GM23338 (cell line): ENCODE data around the gene SETDB1. TPM values are rescaled to one million over a fixed set of nuclear protein-coding genes. Genes with fewer than 3 reads are reported as not detected.

Experiments
- ATAC-seq: fragments of 200-7000 bp; cut with Tn5 transposase; 3 replicates; pipeline ENCODE4 v1.9.1; 2020
- DNase-seq: peaks from one replicate; pipeline ENCODE4 v3.0.0-alpha.2; 2015; ENCODE audit warnings: low spot score
- H2AFZ ChIP-seq: fragments of 200-600 bp; sonication (generic); 2 replicates; pipeline ENCODE4 v1.8.0; 2016; ENCODE audit warnings: antibody characterized with exemption, mild to moderate bottlenecking, moderate library complexity
- H3F3A ChIP-seq: fragments of 200-600 bp; sonication (generic); replicated peaks from 2 replicates; pipeline ENCODE4 v1.8.0; 2017; ENCODE audit warnings: antibody characterized with exemption, mixed run types, low read depth
- H3K27ac ChIP-seq: fragments of 200-600 bp; sonication (generic); 2 replicates; pipeline ENCODE4 v1.6.1; 2016; ENCODE audit warnings: low read depth
- H3K27me3 ChIP-seq: fragments of 200-600 bp; sonication (generic); 2 replicates; pipeline ENCODE4 v1.8.0; 2016; ENCODE audit warnings: mild to moderate bottlenecking, mixed run types, moderate library complexity; ENCODE audit not compliant: insufficient read depth
- H3K36me3 ChIP-seq: fragments of 200-600 bp; sonication (generic); 2 replicates; pipeline ENCODE4 v1.8.0; 2016; ENCODE audit warnings: mild to moderate bottlenecking; ENCODE audit not compliant: insufficient read depth
- H3K4me1 ChIP-seq: fragments of 200-600 bp; sonication (generic); 2 replicates; pipeline ENCODE4 v1.8.0; 2016; ENCODE audit warnings: mild to moderate bottlenecking, moderate library complexity; ENCODE audit not compliant: insufficient read depth
- H3K4me2 ChIP-seq: fragments of 200-600 bp; sonication (generic); 2 replicates; pipeline ENCODE4 v1.7.1; 2017; ENCODE audit warnings: mixed run types
- H3K4me3 ChIP-seq: fragments of 200-600 bp; sonication (generic); 2 replicates; pipeline ENCODE4 v1.6.1; 2016; ENCODE audit warnings: mixed run types
- H3K79me2 ChIP-seq: fragments of 200-600 bp; sonication (generic); replicated peaks from 2 replicates; pipeline ENCODE4 v1.8.0; 2017; ENCODE audit warnings: mild to moderate bottlenecking; ENCODE audit not compliant: insufficient read depth
- H3K9me2 ChIP-seq: fragments of 200-600 bp; sonication (generic); 2 replicates; pipeline ENCODE4 v1.8.0; 2017; ENCODE audit not compliant: insufficient read depth
- H4K20me1 ChIP-seq: fragments of 200-600 bp; sonication (generic); replicated peaks from 2 replicates; pipeline ENCODE4 v1.8.0; 2017; ENCODE audit warnings: mild to moderate bottlenecking; ENCODE audit not compliant: insufficient read depth
- H3K27ac Mint-ChIP-seq: 2 replicates; pipeline ENCODE4 v1.8.0; 2020; ENCODE audit warnings: inconsistent platforms, mild to moderate bottlenecking, moderate library complexity, mixed read lengths
- H3K27me3 Mint-ChIP-seq: 3 replicates; pipeline ENCODE4 v1.8.0; 2022; ENCODE audit warnings: low read depth, mild to moderate bottlenecking, moderate library complexity, mixed read lengths, inconsistent platforms; ENCODE audit not compliant: insufficient read depth, poor library complexity
- H3K36me3 Mint-ChIP-seq: 3 replicates; pipeline ENCODE4 v1.8.0; 2021; ENCODE audit warnings: low read depth, mild to moderate bottlenecking, inconsistent platforms, moderate library complexity, mixed read lengths
- H3K4me1 Mint-ChIP-seq: 3 replicates; pipeline ENCODE4 v1.8.0; 2020; ENCODE audit warnings: mild to moderate bottlenecking, inconsistent platforms, mixed read lengths
- H3K4me3 Mint-ChIP-seq: 3 replicates; pipeline ENCODE4 v1.8.0; 2021; ENCODE audit warnings: moderate library complexity, mild to moderate bottlenecking, inconsistent platforms, mixed read lengths
- H3K9me3 Mint-ChIP-seq: 3 replicates; pipeline ENCODE4 v1.8.0; 2020; ENCODE audit warnings: moderate library complexity, mild to moderate bottlenecking, inconsistent platforms, mixed read lengths
- CREB1 ChIP-seq: fragments of 250-450 bp; sonication (Bioruptor Pico); IDR thresholded peaks from 2 replicates; pipeline ENCODE4 v1.5.0; 2020; ENCODE audit warnings: low read depth, mild to moderate bottlenecking, moderate library complexity
- EZH2 ChIP-seq: fragments of 200-600 bp; sonication (generic); IDR thresholded peaks from one replicate; pipeline ENCODE4 v1.8.0; 2017; ENCODE audit warnings: antibody characterized with exemption, mild to moderate bottlenecking, low read depth; ENCODE audit not compliant: unreplicated experiment
- JUNB ChIP-seq: IDR thresholded peaks from one replicate; pipeline ENCODE4 v1.6.1; 2016; ENCODE audit warnings: antibody characterized with exemption; ENCODE audit not compliant: unreplicated experiment
- POLR2AphosphoS5 ChIP-seq: IDR thresholded peaks from 2 replicates; pipeline ENCODE4 v1.6.1; 2016; ENCODE audit warnings: antibody characterized with exemption, low read depth
- STAT1 ChIP-seq: IDR thresholded peaks from one replicate; pipeline ENCODE4 v1.6.1; 2016; ENCODE audit warnings: antibody characterized with exemption; ENCODE audit not compliant: unreplicated experiment
- ZNF114 ChIP-seq: fragments of 250-450 bp; sonication (Bioruptor Pico); IDR thresholded peaks from 2 replicates; pipeline ENCODE4 v1.5.0; 2020; ENCODE audit warnings: mild to moderate bottlenecking, moderate library complexity
- polyA plus RNA-seq: library from polyadenylated mRNA; unstranded; fragments of >200 nt; fragmentation: Nextera tagmentation; extraction: Ambion mirVana; gene quantifications from 2 replicates; pipeline ENCODE4 v1.2.1, GENCODE V29; 2016
- total RNA-seq: library from RNA; depleted of rRNA; stranded (reverse); fragments of >200 nt; shearing (Covaris generic); gene quantifications from 2 replicates; pipeline ENCODE4 v1.2.3, GENCODE V29; 2014
- TF ChIP-seq, protein P1 (sequence below): fragments of 250-450 bp; sonication (Bioruptor Pico); IDR thresholded peaks from 2 replicates; pipeline ENCODE4 v1.5.0; 2020; ENCODE audit warnings: mild to moderate bottlenecking, moderate library complexity
- TF ChIP-seq, protein P2 (sequence below), 2 experiments: fragments of 200-600 bp in 1 of 2; sonication (generic) in 1 of 2; conservative IDR thresholded peaks; 2 replicates each; pipeline versions ENCODE4 v1.5.1 to v1.6.1; 2016 to 2017; ENCODE audit warnings: antibody characterized with exemption in 2 of 2, low read depth in 2 of 2, mild to moderate bottlenecking in 2 of 2, moderate library complexity in 1 of 2
- TF ChIP-seq, protein P3 (sequence below): IDR thresholded peaks from 2 replicates; pipeline ENCODE4 v1.6.1; 2016; ENCODE audit warnings: antibody characterized with exemption
- TF ChIP-seq, protein P4 (sequence below): IDR thresholded peaks from one replicate; pipeline ENCODE4 v1.6.1; 2018; ENCODE audit warnings: antibody characterized with exemption; ENCODE audit not compliant: unreplicated experiment

Gene SETDB1
- total and polyA plus RNA-seq, 2 experiments from 2014 or later = 16.9 to 47.4 TPM

DNA sequence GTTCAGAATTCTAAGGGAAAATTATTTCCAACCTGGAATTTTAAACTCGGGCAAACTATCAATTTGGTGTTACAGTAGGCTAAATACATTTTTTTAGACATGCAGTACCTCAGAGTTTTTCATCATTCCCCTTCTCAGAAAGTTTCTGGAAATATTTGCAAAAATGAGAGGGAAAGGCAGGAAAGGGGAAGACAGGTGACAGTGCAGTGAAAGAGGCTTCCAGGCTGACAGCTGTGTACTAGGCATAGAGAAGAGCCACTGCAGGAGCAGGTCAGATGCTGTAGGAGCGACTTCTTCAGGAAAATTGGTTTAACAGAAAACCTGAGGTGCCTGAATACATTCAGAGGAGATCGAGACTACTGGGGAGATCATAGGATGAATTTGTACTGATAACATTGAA is 28.5 kb downstream of the SETDB1 start:
- Histone ChIP-seq H3K36me3 (peaks cover 61% of the 10 kb centered on the region), H3K27ac (no peak overlapping the region), H2AFZ (no peak overlapping the region), H3K79me2 (no peaks in the 10 kb centered on the region), H3K9me2 (no peaks in the 10 kb centered on the region), H3K4me3 (no peak overlapping the region), H3F3A (no peaks in the 10 kb centered on the region), H3K4me2 (no peak overlapping the region), H3K27me3 (no peaks in the 10 kb centered on the region), H3K4me1 (no peaks in the 10 kb centered on the region), H4K20me1 (no peaks in the 10 kb centered on the region; the same call in 1 of the 2 replicates)
- H3K27me3 Mint-ChIP-seq = no peaks in the 10 kb centered on the region
- H3K36me3 Mint-ChIP-seq = peaks cover 83% of the 10 kb centered on the region
- no peak for ATAC-seq
- no peaks in the 10 kb centered on the region for H3K4me1 Mint-ChIP-seq
- H3K9me3 Mint-ChIP-seq = no peaks in the 10 kb centered on the region
- TF ChIP-seq, protein P1, sequence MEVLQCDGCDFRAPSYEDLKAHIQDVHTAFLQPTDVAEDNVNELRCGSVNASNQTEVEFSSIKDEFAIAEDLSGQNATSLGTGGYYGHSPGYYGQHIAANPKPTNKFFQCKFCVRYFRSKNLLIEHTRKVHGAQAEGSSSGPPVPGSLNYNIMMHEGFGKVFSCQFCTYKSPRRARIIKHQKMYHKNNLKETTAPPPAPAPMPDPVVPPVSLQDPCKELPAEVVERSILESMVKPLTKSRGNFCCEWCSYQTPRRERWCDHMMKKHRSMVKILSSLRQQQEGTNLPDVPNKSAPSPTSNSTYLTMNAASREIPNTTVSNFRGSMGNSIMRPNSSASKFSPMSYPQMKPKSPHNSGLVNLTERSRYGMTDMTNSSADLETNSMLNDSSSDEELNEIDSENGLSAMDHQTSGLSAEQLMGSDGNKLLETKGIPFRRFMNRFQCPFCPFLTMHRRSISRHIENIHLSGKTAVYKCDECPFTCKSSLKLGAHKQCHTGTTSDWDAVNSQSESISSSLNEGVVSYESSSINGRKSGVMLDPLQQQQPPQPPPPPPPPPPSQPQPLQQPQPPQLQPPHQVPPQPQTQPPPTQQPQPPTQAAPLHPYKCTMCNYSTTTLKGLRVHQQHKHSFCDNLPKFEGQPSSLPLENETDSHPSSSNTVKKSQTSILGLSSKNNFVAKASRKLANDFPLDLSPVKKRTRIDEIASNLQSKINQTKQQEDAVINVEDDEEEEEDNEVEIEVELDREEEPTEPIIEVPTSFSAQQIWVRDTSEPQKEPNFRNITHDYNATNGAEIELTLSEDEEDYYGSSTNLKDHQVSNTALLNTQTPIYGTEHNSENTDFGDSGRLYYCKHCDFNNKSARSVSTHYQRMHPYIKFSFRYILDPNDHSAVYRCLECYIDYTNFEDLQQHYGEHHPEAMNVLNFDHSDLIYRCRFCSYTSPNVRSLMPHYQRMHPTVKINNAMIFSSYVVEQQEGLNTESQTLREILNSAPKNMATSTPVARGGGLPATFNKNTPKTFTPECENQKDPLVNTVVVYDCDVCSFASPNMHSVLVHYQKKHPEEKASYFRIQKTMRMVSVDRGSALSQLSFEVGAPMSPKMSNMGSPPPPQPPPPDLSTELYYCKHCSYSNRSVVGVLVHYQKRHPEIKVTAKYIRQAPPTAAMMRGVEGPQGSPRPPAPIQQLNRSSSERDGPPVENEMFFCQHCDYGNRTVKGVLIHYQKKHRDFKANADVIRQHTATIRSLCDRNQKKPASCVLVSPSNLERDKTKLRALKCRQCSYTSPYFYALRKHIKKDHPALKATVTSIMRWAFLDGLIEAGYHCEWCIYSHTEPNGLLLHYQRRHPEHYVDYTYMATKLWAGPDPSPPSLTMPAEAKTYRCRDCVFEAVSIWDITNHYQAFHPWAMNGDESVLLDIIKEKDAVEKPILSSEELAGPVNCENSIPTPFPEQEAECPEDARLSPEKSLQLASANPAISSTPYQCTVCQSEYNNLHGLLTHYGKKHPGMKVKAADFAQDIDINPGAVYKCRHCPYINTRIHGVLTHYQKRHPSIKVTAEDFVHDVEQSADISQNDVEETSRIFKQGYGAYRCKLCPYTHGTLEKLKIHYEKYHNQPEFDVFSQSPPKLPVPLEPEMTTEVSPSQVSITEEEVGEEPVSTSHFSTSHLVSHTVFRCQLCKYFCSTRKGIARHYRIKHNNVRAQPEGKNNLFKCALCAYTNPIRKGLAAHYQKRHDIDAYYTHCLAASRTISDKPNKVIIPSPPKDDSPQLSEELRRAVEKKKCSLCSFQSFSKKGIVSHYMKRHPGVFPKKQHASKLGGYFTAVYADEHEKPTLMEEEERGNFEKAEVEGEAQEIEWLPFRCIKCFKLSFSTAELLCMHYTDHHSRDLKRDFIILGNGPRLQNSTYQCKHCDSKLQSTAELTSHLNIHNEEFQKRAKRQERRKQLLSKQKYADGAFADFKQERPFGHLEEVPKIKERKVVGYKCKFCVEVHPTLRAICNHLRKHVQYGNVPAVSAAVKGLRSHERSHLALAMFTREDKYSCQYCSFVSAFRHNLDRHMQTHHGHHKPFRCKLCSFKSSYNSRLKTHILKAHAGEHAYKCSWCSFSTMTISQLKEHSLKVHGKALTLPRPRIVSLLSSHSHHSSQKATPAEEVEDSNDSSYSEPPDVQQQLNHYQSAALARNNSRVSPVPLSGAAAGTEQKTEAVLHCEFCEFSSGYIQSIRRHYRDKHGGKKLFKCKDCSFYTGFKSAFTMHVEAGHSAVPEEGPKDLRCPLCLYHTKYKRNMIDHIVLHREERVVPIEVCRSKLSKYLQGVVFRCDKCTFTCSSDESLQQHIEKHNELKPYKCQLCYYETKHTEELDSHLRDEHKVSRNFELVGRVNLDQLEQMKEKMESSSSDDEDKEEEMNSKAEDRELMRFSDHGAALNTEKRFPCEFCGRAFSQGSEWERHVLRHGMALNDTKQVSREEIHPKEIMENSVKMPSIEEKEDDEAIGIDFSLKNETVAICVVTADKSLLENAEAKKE (CRISPR knock-in tag) = no peak
- TF ChIP-seq, protein P2, sequence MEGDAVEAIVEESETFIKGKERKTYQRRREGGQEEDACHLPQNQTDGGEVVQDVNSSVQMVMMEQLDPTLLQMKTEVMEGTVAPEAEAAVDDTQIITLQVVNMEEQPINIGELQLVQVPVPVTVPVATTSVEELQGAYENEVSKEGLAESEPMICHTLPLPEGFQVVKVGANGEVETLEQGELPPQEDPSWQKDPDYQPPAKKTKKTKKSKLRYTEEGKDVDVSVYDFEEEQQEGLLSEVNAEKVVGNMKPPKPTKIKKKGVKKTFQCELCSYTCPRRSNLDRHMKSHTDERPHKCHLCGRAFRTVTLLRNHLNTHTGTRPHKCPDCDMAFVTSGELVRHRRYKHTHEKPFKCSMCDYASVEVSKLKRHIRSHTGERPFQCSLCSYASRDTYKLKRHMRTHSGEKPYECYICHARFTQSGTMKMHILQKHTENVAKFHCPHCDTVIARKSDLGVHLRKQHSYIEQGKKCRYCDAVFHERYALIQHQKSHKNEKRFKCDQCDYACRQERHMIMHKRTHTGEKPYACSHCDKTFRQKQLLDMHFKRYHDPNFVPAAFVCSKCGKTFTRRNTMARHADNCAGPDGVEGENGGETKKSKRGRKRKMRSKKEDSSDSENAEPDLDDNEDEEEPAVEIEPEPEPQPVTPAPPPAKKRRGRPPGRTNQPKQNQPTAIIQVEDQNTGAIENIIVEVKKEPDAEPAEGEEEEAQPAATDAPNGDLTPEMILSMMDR (conservative IDR thresholded peaks at IDR 0.05; ENCODE audit: low read depth in 2 of 2) = no peak
- no peak overlapping the region for H3K27ac Mint-ChIP-seq
- DNase-seq = no peak
- no peak overlapping the region for H3K4me3 Mint-ChIP-seq

DNA sequence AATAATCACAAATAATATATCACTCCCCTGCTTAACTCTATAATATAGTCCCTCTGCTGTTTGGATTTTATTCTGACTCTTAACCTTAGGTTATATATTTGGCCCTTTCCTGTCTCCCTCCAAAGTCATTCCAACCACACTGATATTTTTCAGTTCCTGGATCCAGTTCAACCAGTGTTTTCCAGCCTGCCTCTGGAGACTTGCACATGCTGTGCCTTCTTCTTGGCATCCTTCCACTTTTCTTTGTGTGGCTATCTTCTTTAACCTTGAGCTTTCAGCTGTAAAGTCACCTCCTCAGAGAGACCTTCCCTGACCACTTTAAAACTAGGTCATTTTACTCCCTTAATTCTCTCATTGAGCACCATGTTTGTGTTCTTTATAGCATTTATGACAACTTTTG is 29.1 kb downstream of the SETDB1 start:
- no peaks in the 10 kb centered on the region for H3K9me2 ChIP-seq
- H3K27me3 Mint-ChIP-seq = no peaks in the 10 kb centered on the region
- H3F3A ChIP-seq = no peaks in the 10 kb centered on the region
- no peak overlapping the region for H3K27ac Mint-ChIP-seq
- no peaks in the 10 kb centered on the region for H3K79me2 ChIP-seq
- H3K36me3 ChIP-seq = peaks cover 60% of the 10 kb centered on the region
- no peak overlapping the region for H3K4me3 ChIP-seq
- no peak overlapping the region for H3K4me3 Mint-ChIP-seq
- ATAC-seq (no peak), DNase-seq (no peak)
- no peak overlapping the region for H3K4me2 ChIP-seq
- H3K9me3 Mint-ChIP-seq = no peaks in the 10 kb centered on the region
- no peak overlapping the region for H2AFZ ChIP-seq
- H3K27me3 ChIP-seq = no peaks in the 10 kb centered on the region
- no peak overlapping the region for H3K27ac ChIP-seq
- H4K20me1 ChIP-seq = no peaks in the 10 kb centered on the region; the same call in 1 of the 2 replicates
- H3K4me1 Mint-ChIP-seq = no peaks in the 10 kb centered on the region
- H3K4me1 ChIP-seq = no peaks in the 10 kb centered on the region
- H3K36me3 Mint-ChIP-seq = peaks cover 82% of the 10 kb centered on the region
- TF ChIP-seq, protein P3, sequence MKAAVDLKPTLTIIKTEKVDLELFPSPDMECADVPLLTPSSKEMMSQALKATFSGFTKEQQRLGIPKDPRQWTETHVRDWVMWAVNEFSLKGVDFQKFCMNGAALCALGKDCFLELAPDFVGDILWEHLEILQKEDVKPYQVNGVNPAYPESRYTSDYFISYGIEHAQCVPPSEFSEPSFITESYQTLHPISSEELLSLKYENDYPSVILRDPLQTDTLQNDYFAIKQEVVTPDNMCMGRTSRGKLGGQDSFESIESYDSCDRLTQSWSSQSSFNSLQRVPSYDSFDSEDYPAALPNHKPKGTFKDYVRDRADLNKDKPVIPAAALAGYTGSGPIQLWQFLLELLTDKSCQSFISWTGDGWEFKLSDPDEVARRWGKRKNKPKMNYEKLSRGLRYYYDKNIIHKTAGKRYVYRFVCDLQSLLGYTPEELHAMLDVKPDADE = no peak
- no peak for TF ChIP-seq POLR2AphosphoS5
- no peak for TF ChIP-seq STAT1
- no peak for TF ChIP-seq CREB1 (CRISPR knock-in tag)
- TF ChIP-seq JUNB = no peak
- no peak for TF ChIP-seq EZH2
- TF ChIP-seq ZNF114 (CRISPR knock-in tag) = no peak
- TF ChIP-seq, protein P4, sequence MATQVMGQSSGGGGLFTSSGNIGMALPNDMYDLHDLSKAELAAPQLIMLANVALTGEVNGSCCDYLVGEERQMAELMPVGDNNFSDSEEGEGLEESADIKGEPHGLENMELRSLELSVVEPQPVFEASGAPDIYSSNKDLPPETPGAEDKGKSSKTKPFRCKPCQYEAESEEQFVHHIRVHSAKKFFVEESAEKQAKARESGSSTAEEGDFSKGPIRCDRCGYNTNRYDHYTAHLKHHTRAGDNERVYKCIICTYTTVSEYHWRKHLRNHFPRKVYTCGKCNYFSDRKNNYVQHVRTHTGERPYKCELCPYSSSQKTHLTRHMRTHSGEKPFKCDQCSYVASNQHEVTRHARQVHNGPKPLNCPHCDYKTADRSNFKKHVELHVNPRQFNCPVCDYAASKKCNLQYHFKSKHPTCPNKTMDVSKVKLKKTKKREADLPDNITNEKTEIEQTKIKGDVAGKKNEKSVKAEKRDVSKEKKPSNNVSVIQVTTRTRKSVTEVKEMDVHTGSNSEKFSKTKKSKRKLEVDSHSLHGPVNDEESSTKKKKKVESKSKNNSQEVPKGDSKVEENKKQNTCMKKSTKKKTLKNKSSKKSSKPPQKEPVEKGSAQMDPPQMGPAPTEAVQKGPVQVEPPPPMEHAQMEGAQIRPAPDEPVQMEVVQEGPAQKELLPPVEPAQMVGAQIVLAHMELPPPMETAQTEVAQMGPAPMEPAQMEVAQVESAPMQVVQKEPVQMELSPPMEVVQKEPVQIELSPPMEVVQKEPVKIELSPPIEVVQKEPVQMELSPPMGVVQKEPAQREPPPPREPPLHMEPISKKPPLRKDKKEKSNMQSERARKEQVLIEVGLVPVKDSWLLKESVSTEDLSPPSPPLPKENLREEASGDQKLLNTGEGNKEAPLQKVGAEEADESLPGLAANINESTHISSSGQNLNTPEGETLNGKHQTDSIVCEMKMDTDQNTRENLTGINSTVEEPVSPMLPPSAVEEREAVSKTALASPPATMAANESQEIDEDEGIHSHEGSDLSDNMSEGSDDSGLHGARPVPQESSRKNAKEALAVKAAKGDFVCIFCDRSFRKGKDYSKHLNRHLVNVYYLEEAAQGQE = no peak
